GM23248 (cell line): ENCODE measurements around the gene SPOP.

Experiments used
- EZH2 ChIP-seq: fragments of 200-600 bp; sonication (generic); IDR thresholded peaks from 2 replicates; pipeline ENCODE4 v1.6.1; 2018; ENCODE audit warnings: antibody characterized with exemption, mild to moderate bottlenecking; ENCODE audit not compliant: insufficient read depth, poor library complexity, severe bottlenecking
- EZH2phosphoT487 ChIP-seq: fragments of 200-600 bp; sonication (generic); IDR thresholded peaks from 2 replicates; pipeline ENCODE4 v1.6.1; 2018; ENCODE audit warnings: antibody characterized with exemption, moderate library complexity, mild to moderate bottlenecking, low read depth; ENCODE audit not compliant: insufficient read depth

- no peak for TF ChIP-seq EZH2
- TF ChIP-seq EZH2phosphoT487 = no peak
Observed at GRCh38 chr17:49696233-49696761, 18.4 kb upstream of the SPOP start.
